Lung (tissue), 12 donors: ENCODE results near the gene RPL10A. TPM values are rescaled to one million over a fixed set of nuclear protein-coding genes. Genes with fewer than 3 reads are reported as not detected.

ENCODE experiments used
- ATAC-seq: fragments of 200-7000 bp; cut with Tn5 transposase; one replicate; pipeline ENCODE4 v1.9.1; 2020; ENCODE audit warnings: moderate number of reproducible peaks; ENCODE audit not compliant: insufficient read depth, low FRiP score
- DNase-seq, 3 donors: peaks; one replicate each; pipeline ENCODE4 v3.0.0-alpha.2; 2013 to 2017
- H3K27ac ChIP-seq, 2 donors: one replicate each; pipeline ENCODE4 v1.5.1; 2013; ENCODE audit warnings: mild to moderate bottlenecking in 2 of 2, moderate library complexity in 2 of 2, control low read depth in 1 of 2, inconsistent platforms in 1 of 2, low read depth in 1 of 2, low read length in 1 of 2
- H3K27me3 ChIP-seq, 3 donors: one replicate each; pipeline ENCODE4 v1.5.1; 2013; ENCODE audit warnings: low read length in 2 of 3; ENCODE audit not compliant: control insufficient read depth in 3 of 3, insufficient read depth in 3 of 3
- H3K36me3 ChIP-seq, 4 donors: one replicate each; pipeline ENCODE4 v1.5.1; 2013; ENCODE audit warnings: low read length in 4 of 4, mild to moderate bottlenecking in 1 of 4, moderate library complexity in 1 of 4; ENCODE audit not compliant: control insufficient read depth in 4 of 4, insufficient read depth in 4 of 4
- H3K4me1 ChIP-seq, 5 donors: one replicate each; pipeline ENCODE4 v1.5.1; 2013; ENCODE audit warnings: low read length in 5 of 5, mild to moderate bottlenecking in 2 of 5, moderate library complexity in 1 of 5; ENCODE audit not compliant: control insufficient read depth in 5 of 5, insufficient read depth in 5 of 5
- H3K4me3 ChIP-seq: one replicate; pipeline ENCODE4 v1.5.1; 2013; ENCODE audit warnings: mild to moderate bottlenecking, control low read depth, moderate library complexity
- H3K9ac ChIP-seq, 2 donors: one replicate each; pipeline ENCODE4 v1.5.1; 2013; ENCODE audit warnings: low read length in 2 of 2, control low read depth in 1 of 2; ENCODE audit not compliant: insufficient read depth in 1 of 2
- H3K9me3 ChIP-seq, 4 donors: one replicate each; pipeline ENCODE4 v1.5.1; 2013; ENCODE audit warnings: low read length in 3 of 4, mild to moderate bottlenecking in 1 of 4, moderate library complexity in 1 of 4; ENCODE audit not compliant: control insufficient read depth in 4 of 4, insufficient read depth in 3 of 4
- WGBS, 2 donors: extraction: QIAGEN DNeasy Blood & Tissue Kit; methylation state at CpG; one replicate each; pipeline ENCODE4 v1.1.7; 2013; 5-methylcytosine and 5-hydroxymethylcytosine counted together
- polyA plus RNA-seq, 2 donors: library from polyadenylated mRNA; stranded (reverse); fragments of 200-250 nt; gene quantifications; one replicate each; pipeline ENCODE4 v1.2.1, GENCODE V29; 2013
- total RNA-seq, 2 donors: library from RNA; depleted of rRNA in 1 of 2; stranded (reverse); fragments of >200 nt in 1 of 2; gene quantifications; one replicate each; pipeline ENCODE4 v1.2.1, GENCODE V29; 2014 to 2021
- TF ChIP-seq, protein P1 (sequence below): IDR thresholded peaks from 2 replicates; pipeline ENCODE4 v1.5.1; 2012; ENCODE audit warnings: mild to moderate bottlenecking; ENCODE audit errors: control extremely low read depth, extremely low read depth
- donor health status: control.
- donor health status: control.
- donor health status: Bipolar disorder and iron deficiency.
- donor health status: healthy.
- donor health status: DM: yes; HTN: yes; CAD: no.

Gene RPL10A
- total and polyA plus RNA-seq, 4 donors: 986 to 1,885 (median 1,426) TPM

DNA sequence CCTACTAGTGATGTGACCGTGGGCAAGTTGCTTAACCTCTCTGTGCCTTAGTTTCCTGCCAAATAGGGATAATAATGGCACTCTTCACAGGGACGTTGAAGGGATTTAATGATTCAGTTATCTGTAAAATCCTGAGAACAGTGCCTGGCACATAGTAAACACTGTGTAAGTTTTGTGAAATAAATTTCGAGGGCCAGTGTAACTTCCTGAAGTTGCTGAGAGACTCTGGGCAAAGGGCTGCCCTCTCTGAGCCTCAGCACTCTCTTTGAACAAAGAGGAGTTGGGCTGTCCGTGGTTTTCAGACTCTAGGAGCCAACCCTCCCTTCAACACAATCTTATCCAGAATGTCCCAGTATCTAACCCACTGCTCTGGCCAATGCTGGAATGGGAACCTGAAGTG lies 31.2 kb downstream of the RPL10A start:
- 79 to 84% methylated on average over 4 of the region's 4 CpGs for WGBS, 2 donors
- Histone ChIP-seq H3K27me3 (no peaks in the 10 kb centered on the region), H3K4me3 (no peak overlapping the region), H3K9me3 (no peaks in the 10 kb centered on the region), H3K4me1 (peaks cover 0 to 29% (median 19%) of the 10 kb centered on the region in 5 donors), H3K27ac (no peak overlapping the region), H3K9ac (no peak overlapping the region), H3K36me3 (no peaks in the 10 kb centered on the region)
- DNase-seq (no peak), ATAC-seq (no peak)
- TF ChIP-seq, protein P1, sequence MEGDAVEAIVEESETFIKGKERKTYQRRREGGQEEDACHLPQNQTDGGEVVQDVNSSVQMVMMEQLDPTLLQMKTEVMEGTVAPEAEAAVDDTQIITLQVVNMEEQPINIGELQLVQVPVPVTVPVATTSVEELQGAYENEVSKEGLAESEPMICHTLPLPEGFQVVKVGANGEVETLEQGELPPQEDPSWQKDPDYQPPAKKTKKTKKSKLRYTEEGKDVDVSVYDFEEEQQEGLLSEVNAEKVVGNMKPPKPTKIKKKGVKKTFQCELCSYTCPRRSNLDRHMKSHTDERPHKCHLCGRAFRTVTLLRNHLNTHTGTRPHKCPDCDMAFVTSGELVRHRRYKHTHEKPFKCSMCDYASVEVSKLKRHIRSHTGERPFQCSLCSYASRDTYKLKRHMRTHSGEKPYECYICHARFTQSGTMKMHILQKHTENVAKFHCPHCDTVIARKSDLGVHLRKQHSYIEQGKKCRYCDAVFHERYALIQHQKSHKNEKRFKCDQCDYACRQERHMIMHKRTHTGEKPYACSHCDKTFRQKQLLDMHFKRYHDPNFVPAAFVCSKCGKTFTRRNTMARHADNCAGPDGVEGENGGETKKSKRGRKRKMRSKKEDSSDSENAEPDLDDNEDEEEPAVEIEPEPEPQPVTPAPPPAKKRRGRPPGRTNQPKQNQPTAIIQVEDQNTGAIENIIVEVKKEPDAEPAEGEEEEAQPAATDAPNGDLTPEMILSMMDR: no peak

DNA sequence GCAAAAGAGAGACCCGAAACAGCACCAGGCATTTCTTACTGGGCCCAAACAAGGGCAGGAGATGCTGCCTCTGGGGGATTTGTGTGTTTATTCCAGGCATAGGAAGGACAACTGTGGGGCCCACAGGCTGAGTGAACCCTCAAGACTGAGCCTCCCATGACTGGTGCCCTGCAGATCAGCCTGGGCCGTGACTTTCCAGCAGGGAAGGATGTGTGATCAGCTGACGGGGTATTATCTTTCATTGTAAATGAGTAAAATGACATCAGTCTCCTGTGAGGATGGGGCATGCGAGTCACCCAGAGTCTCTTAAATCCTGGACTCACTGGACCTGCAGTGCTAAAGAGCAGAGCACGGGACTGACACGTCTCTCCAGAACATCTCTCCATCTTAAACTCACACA lies 32.6 kb downstream of the RPL10A start:
- Histone ChIP-seq H3K36me3 (no peaks in the 10 kb centered on the region), H3K27me3 (no peaks in the 10 kb centered on the region), H3K9me3 (no peaks in the 10 kb centered on the region), H3K4me3 (no peak overlapping the region), H3K9ac (no peak overlapping the region), H3K27ac (no peak overlapping the region), H3K4me1 (peaks cover 0 to 15% (median 14%) of the 10 kb centered on the region in 5 donors)
- WGBS, 2 donors: 84 to 92% methylated on average over 6 of the region's 6 CpGs
- DNase-seq (no peak), ATAC-seq (no peak)
- TF ChIP-seq, protein P1: no peak

DNA sequence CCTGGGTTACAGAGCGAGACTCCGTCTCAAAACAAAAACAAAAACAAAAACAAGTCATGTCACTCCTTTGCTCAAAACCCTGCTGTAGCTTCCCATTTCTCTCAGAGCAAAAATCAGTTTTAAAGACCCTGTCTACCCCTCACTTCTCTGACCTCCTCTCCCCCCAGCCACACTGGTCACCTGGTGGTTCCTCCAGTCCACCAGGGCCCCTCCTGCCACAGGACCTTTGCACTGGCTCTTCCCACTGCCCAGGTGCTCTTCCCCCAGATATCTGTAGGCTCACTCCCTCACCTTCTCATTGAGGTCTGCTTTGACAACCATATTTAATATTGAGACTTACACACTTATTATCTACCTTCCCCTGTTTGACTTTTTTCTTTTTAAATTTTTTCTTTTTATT lies 33.6 kb downstream of the RPL10A start:
- H3K27me3 ChIP-seq: no peaks in the 10 kb centered on the region
- H3K27ac ChIP-seq: no peak overlapping the region
- no peak for DNase-seq
- no peak for ATAC-seq
- H3K4me1 ChIP-seq: peaks cover 0 to 17% (median 14%) of the 10 kb centered on the region in 5 donors
- H3K9me3 ChIP-seq: no peaks in the 10 kb centered on the region
- TF ChIP-seq, protein P1: no peak
- H3K9ac ChIP-seq: no peak overlapping the region
- no peak overlapping the region for H3K4me3 ChIP-seq
- no peaks in the 10 kb centered on the region for H3K36me3 ChIP-seq
- 96 to 100% methylated on average over 2 of the region's 2 CpGs for WGBS, 2 donors

DNA sequence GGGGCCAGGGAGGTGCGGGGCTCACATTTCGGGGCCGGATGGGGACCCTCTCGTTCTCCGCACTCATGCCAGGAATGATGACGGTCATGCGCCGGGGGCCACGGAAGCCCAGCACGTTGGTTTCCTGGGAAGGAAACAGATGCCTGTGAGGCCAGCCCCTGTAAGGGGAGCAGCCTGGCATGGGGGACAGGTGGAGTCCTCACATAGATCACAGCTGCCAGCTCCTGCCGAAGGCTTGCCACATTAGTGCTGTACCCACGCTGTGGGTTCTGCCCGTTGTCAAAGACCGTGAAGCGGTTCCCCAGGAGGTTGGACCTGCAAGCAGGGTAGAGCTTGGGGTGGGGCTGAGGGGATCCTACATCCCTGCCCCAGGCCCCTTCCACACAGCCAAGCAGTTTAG lies 35.3 kb downstream of the RPL10A start:
- DNase-seq (no peak), ATAC-seq (no peak)
- Histone ChIP-seq H3K27me3 (no peaks in the 10 kb centered on the region), H3K9me3 (no peaks in the 10 kb centered on the region), H3K4me1 (peaks cover 0 to 7% (median 7%) of the 10 kb centered on the region in 5 donors), H3K9ac (no peak overlapping the region), H3K36me3 (no peaks in the 10 kb centered on the region), H3K27ac (no peak overlapping the region), H3K4me3 (no peak overlapping the region)
- TF ChIP-seq, protein P1: no peak
- 26 to 33% methylated on average over 15 of the region's 15 CpGs for WGBS, 2 donors
